Neural progenitor cell (in vitro differentiated cells): Measurements from ENCODE around the gene GLT6D1. TPM values are rescaled to one million over a fixed set of nuclear protein-coding genes. Genes with fewer than 3 reads are reported as not detected.

ENCODE experiments used
- DNase-seq: peaks from one replicate; pipeline ENCODE4 v3.0.0-alpha.2; 2016; ENCODE audit warnings: low spot score
- H2AFZ ChIP-seq: fragments of 200-600 bp; sonication (generic); replicated peaks from 2 replicates; pipeline ENCODE4 v1.6.1; 2016; ENCODE audit warnings: antibody characterized with exemption
- H3F3A ChIP-seq: fragments of 200-600 bp; sonication (generic); 2 replicates; pipeline ENCODE4 v1.6.1; 2016; ENCODE audit warnings: antibody characterized with exemption, low read depth
- H3K27ac ChIP-seq: fragments of 200-600 bp; sonication (generic); 2 replicates; pipeline ENCODE4 v1.5.1; 2016; ENCODE audit warnings: mild to moderate bottlenecking
- H3K27me3 ChIP-seq: fragments of 200-600 bp; sonication (generic); 2 replicates; pipeline ENCODE4 v1.6.1; 2016; ENCODE audit warnings: mild to moderate bottlenecking, moderate library complexity
- H3K36me3 ChIP-seq: fragments of 200-600 bp; sonication (generic); 2 replicates; pipeline ENCODE4 v1.5.1; 2016
- H3K4me1 ChIP-seq: fragments of 200-600 bp; sonication (generic); 2 replicates; pipeline ENCODE4 v1.6.1; 2016; ENCODE audit warnings: mixed run types
- H3K4me2 ChIP-seq: fragments of 200-600 bp; sonication (generic); 2 replicates; pipeline ENCODE4 v1.6.1; 2016
- H3K4me3 ChIP-seq: fragments of 200-600 bp; sonication (generic); 2 replicates; pipeline ENCODE4 v1.5.1; 2016
- H3K79me2 ChIP-seq: fragments of 200-600 bp; sonication (generic); 2 replicates; pipeline ENCODE4 v1.6.1; 2016; ENCODE audit warnings: low read depth
- H3K9ac ChIP-seq: fragments of 200-600 bp; sonication (generic); 2 replicates; pipeline ENCODE4 v1.6.1; 2016
- H3K9me3 ChIP-seq: fragments of 200-600 bp; sonication (generic); 2 replicates; pipeline ENCODE4 v1.5.1; 2016; ENCODE audit warnings: low read depth
- H4K20me1 ChIP-seq: fragments of 200-600 bp; sonication (generic); 2 replicates; pipeline ENCODE4 v1.6.1; 2016; ENCODE audit warnings: low read depth
- H3K27ac Mint-ChIP-seq: 3 replicates; pipeline ENCODE4 v1.8.0; 2021; ENCODE audit warnings: mixed read lengths
- H3K27me3 Mint-ChIP-seq: 2 replicates; pipeline ENCODE4 v1.8.0; 2022; ENCODE audit warnings: low read depth, mild to moderate bottlenecking, inconsistent platforms, moderate library complexity, mixed read lengths; ENCODE audit not compliant: insufficient read depth
- H3K36me3 Mint-ChIP-seq: 3 replicates; pipeline ENCODE4 v1.8.0; 2021; ENCODE audit warnings: mixed read lengths
- H3K4me1 Mint-ChIP-seq: 3 replicates; pipeline ENCODE4 v1.8.0; 2021; ENCODE audit warnings: mixed read lengths
- H3K4me3 Mint-ChIP-seq: 3 replicates; pipeline ENCODE4 v1.8.0; 2021; ENCODE audit warnings: mild to moderate bottlenecking, moderate library complexity, mixed read lengths
- H3K9me3 Mint-ChIP-seq: 3 replicates; pipeline ENCODE4 v1.8.0; 2020; ENCODE audit warnings: mixed read lengths
- EZH2 ChIP-seq: fragments of 200-600 bp; sonication (generic); IDR thresholded peaks from 2 replicates; pipeline ENCODE4 v1.6.1; 2017; ENCODE audit warnings: antibody characterized with exemption, mild to moderate bottlenecking, moderate library complexity
- EZH2phosphoT487 ChIP-seq: fragments of 200-600 bp; sonication (generic); IDR thresholded peaks from 2 replicates; pipeline ENCODE4 v1.6.1; 2017; ENCODE audit warnings: antibody characterized with exemption
- total RNA-seq: library from RNA; depleted of rRNA; stranded (reverse); fragments of >200 nt; gene quantifications from 2 replicates; pipeline ENCODE4 v1.2.3, GENCODE V29; 2015; ENCODE audit warnings: low replicate concordance
- TF ChIP-seq, protein P1 (sequence below): fragments of 200-600 bp; sonication (generic); IDR thresholded peaks from 2 replicates; pipeline ENCODE4 v1.5.1; 2017; ENCODE audit warnings: antibody characterized with exemption, mild to moderate bottlenecking

GLT6D1 gene
- total RNA-seq, 1 donor from 2014 or later: 0.80 TPM

DNA sequence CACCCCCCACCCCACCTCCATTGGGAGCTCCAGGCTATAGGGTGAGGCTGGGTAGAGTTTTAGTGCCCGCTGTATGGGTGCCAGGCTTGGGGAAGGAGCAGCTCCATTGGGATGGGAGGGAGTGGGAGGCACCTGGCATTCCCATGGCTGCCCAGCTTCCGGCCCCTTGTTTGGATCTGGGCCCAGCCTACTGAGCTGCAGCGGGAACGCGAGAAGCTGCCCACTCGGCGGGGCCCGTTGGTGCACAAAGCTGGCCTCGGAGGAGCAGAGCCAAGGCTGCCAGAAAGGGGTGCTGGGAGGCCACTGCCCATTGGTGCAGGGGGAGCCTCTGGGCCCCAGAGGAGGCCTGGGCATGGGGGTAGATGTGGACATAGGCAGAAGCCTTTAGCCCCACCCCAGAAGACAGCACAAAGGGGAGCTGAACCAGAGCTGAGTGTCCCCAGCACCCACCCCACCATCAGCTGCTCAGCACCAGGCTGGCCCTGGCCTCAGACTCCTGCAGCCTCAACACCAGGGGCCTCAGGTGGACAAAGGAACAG is 28.2 kb upstream of the GLT6D1 start:
- Histone ChIP-seq H3K9me3 (no peaks in the 10 kb centered on the region), H3K9ac (no peak overlapping the region), H3K79me2 (no peaks in the 10 kb centered on the region), H3F3A (no peaks in the 10 kb centered on the region), H3K4me3 (no peak overlapping the region), H3K36me3 (no peaks in the 10 kb centered on the region), H3K27me3 (no peaks in the 10 kb centered on the region), H3K4me1 (peaks cover 4% of the 10 kb centered on the region), H2AFZ (no peak overlapping the region), H3K27ac (no peak overlapping the region), H4K20me1 (no peaks in the 10 kb centered on the region), H3K4me2 (no peak overlapping the region)
- no peak for TF ChIP-seq EZH2
- TF ChIP-seq EZH2phosphoT487: no peak
- TF ChIP-seq, protein P1, sequence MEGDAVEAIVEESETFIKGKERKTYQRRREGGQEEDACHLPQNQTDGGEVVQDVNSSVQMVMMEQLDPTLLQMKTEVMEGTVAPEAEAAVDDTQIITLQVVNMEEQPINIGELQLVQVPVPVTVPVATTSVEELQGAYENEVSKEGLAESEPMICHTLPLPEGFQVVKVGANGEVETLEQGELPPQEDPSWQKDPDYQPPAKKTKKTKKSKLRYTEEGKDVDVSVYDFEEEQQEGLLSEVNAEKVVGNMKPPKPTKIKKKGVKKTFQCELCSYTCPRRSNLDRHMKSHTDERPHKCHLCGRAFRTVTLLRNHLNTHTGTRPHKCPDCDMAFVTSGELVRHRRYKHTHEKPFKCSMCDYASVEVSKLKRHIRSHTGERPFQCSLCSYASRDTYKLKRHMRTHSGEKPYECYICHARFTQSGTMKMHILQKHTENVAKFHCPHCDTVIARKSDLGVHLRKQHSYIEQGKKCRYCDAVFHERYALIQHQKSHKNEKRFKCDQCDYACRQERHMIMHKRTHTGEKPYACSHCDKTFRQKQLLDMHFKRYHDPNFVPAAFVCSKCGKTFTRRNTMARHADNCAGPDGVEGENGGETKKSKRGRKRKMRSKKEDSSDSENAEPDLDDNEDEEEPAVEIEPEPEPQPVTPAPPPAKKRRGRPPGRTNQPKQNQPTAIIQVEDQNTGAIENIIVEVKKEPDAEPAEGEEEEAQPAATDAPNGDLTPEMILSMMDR: no peak
- H3K9me3 Mint-ChIP-seq: peaks cover 12% of the 10 kb centered on the region
- H3K36me3 Mint-ChIP-seq: no peaks in the 10 kb centered on the region
- H3K4me3 Mint-ChIP-seq: no peak overlapping the region
- no peak for DNase-seq
- H3K4me1 Mint-ChIP-seq: peaks cover 15% of the 10 kb centered on the region
- H3K27me3 Mint-ChIP-seq: peaks cover 6% of the 10 kb centered on the region
- H3K27ac Mint-ChIP-seq: no peak overlapping the region

DNA sequence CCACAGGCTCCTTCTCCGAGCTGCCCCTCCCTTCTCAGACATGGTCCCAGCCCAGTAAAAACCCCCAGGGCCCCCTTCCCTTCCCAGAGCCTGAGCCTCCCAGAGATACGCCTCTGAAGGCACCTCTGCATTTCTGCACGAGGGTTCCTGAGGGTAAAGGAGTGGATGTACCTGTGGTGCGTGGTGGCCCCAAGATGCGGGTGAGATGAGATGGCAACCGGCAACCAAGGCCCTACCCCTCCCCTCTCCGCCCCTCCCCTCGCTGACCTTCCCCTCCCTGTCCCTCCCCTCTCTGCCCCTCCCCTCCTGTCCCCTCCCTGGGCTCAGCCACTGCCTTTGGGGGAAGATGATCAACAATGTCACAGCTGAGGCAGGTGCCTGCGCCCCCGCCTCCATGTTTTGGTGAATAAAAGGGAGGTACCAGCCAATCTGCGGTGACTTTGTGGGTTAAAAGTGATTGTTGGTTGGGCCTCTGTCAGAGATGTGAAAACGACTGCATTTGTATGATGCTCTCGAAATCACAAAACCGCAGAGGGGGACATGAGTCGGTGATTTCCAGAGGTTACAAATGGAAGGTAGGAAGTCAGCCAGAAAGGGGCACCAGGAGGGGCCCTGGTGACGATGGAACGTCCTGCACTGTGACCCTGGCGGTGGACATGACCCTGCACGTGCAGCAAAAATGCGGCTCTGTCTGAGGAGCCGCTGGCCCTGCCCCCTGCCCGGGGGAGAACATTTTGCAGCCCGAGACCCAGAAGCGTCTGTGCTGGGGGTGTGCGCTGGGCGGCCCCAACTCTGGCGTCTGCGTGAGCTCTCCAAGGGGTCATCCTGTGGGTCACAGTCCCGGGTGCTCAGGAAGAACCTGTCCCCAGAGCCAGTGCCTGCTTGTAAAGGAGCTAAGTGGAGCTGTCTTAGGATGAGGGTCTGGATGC is 27.5 kb upstream of the GLT6D1 start:
- no peak for TF ChIP-seq EZH2phosphoT487
- no peak for TF ChIP-seq EZH2
- TF ChIP-seq, protein P1: no peak
- Histone ChIP-seq H3F3A (peaks cover 6% of the 10 kb centered on the region), H3K27me3 (no peaks in the 10 kb centered on the region), H3K9me3 (no peaks in the 10 kb centered on the region), H3K4me3 (no peak overlapping the region), H3K4me2 (no peak overlapping the region), H3K79me2 (no peaks in the 10 kb centered on the region), H2AFZ (no peak overlapping the region), H3K36me3 (no peaks in the 10 kb centered on the region), H4K20me1 (no peaks in the 10 kb centered on the region), H3K9ac (no peak overlapping the region), H3K4me1 (peaks cover 11% of the 10 kb centered on the region), H3K27ac (no peak overlapping the region)
- Mint-ChIP-seq H3K27me3 (peaks cover 4% of the 10 kb centered on the region), H3K27ac (no peak overlapping the region), H3K9me3 (peaks cover 10% of the 10 kb centered on the region), H3K36me3 (no peaks in the 10 kb centered on the region), H3K4me3 (no peak overlapping the region), H3K4me1 (peaks cover 20% of the 10 kb centered on the region)
- DNase-seq: no peak

DNA sequence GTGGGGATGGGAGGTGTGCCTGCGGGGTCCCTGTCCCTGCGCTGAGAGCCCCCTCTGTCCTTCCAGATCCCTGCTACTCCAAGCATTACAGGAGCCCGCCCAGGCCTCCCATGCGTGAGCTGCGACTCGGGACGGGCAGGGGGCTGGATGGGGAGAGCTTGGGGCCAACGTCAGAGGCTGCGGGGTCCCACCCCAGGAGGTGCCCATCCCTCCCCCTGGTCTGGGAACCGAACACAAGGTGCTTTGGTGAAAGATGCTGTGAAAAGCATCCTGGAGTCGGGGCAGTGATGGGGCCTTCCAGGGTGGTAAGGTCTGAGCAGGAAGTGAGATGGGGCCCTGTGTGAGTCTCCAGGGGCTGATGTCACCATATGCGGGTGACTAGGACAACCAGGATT is 26.5 kb upstream of the GLT6D1 start:
- no peak overlapping the region for H2AFZ ChIP-seq
- peaks cover 13% of the 10 kb centered on the region for H3K4me1 ChIP-seq
- H3F3A ChIP-seq: peaks cover 6% of the 10 kb centered on the region
- H3K36me3 Mint-ChIP-seq: no peaks in the 10 kb centered on the region
- H3K27me3 ChIP-seq: no peaks in the 10 kb centered on the region
- H3K27ac ChIP-seq: no peak overlapping the region
- H3K9me3 Mint-ChIP-seq: peaks cover 10% of the 10 kb centered on the region
- H3K27me3 Mint-ChIP-seq: peaks cover 12% of the 10 kb centered on the region
- DNase-seq: no peak
- TF ChIP-seq EZH2 (no peak), EZH2phosphoT487 (no peak)
- TF ChIP-seq, protein P1: no peak
- no peaks in the 10 kb centered on the region for H3K36me3 ChIP-seq
- no peaks in the 10 kb centered on the region for H4K20me1 ChIP-seq
- H3K4me2 ChIP-seq: no peak overlapping the region
- no peak overlapping the region for H3K27ac Mint-ChIP-seq
- H3K9me3 ChIP-seq: no peaks in the 10 kb centered on the region
- H3K4me1 Mint-ChIP-seq: peaks cover 28% of the 10 kb centered on the region
- H3K4me3 Mint-ChIP-seq: no peak overlapping the region
- H3K9ac ChIP-seq: no peak overlapping the region
- H3K4me3 ChIP-seq: no peak overlapping the region
- H3K79me2 ChIP-seq: no peaks in the 10 kb centered on the region
